Left forelimb (tissue), 1 donor: ENCODE data around the gene ZNF710.
"Not testable (repeated sequence)": the region's sequence is repeated elsewhere in the genome, so short reads cannot be mapped to it uniquely, and the experiment has no call there.

Experiments
- DNase-seq: peaks from one replicate; pipeline ENCODE4 v3.0.0-alpha.2; 2018; ENCODE audit warnings: low spot score

ZNF710 gene

GRCh38 chr15:90105521-90105920 is 104.4 kb downstream of the ZNF710 start:
- no peak for DNase-seq

- no peak for DNase-seq
Observed at GRCh38 chr15:90106522-90107117, 105.5 kb downstream of the ZNF710 start.

- DNase-seq: not testable (repeated sequence)
Observed at GRCh38 chr15:90108038-90108437, 106.9 kb downstream of the ZNF710 start.

GRCh38 chr15:90109163-90109751 is 108.1 kb downstream of the ZNF710 start:
- DNase-seq: not testable (repeated sequence)

- no peak for DNase-seq
Observed at GRCh38 chr15:90113166-90113565, 112.0 kb downstream of the ZNF710 start.

GRCh38 chr15:90114451-90114901 is 113.4 kb downstream of the ZNF710 start:
- DNase-seq: no peak

- no peak for DNase-seq
Observed at GRCh38 chr15:90115783-90116182, 114.7 kb downstream of the ZNF710 start.

- DNase-seq: no peak
Observed at GRCh38 chr15:90119367-90119766, 118.2 kb downstream of the ZNF710 start.

GRCh38 chr15:90121086-90121485 is 120.0 kb downstream of the ZNF710 start:
- no peak for DNase-seq

- DNase-seq: no peak
Observed at GRCh38 chr15:90124507-90124906, 123.4 kb downstream of the ZNF710 start.

GRCh38 chr15:90126022-90126421 is 124.9 kb downstream of the ZNF710 start:
- no peak for DNase-seq

GRCh38 chr15:90126596-90127435 is 125.7 kb downstream of the ZNF710 start:
- no peak for DNase-seq

GRCh38 chr15:90130291-90130690 is 129.2 kb downstream of the ZNF710 start:
- DNase-seq: no peak
